Measurements from ENCODE around the gene CLCN3.
A peak's percentile ranks its signal among the peaks of the same experiment; 100 is the strongest.
"Not testable (repeated sequence)": the region's sequence is repeated elsewhere in the genome, so short reads cannot be mapped to it uniquely, and the experiment has no call there.

Gene CLCN3

GRCh38 chr4:169619958-169620879 lies at the start of gene CLCN3:
Gene CLCN3 (plus strand): TSS chr4:169620578. CDS start chr4:169635929, 15,351 bp downstream.
- peak; percentile 93 to 94 for DNase-seq

DNA sequence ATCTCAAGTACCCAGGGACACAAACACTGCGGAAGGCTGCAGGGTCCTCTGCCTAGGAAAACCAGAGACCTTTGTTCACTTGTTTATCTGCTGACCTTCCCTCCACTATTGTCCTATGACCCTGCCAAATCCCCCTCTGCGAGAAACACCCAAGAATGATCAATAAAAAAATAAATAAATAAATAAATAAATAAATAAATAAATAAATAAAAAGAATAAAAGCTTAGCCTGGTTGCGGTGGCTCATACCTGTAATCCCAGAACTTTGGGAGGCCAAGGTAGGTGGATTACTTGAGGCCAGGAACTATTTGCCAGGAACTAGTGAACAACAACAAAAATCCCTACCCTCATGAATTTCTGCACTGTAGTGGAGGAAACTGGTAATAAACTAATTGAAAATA lies 49.4 kb upstream of the CLCN3 start:
- not testable (repeated sequence) for DNase-seq

DNA sequence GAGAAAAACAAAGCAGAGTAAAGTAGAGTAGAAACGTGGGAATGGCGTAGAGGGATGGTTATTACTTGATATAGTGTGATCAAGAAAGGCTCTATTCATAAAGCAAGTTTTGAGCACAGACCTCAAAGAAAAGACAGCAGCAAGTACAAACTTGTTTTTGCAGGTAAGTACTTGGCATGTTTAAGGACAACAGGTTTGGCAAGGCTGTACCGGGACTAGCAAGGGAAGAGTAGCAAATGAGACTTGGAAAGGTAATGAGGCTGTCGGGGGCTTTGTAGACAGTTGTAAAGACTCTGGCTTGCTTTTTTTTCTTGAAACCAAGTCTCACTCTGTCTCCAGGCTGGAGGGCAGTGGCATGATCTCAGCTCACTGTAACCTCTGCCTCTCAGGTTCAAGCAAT lies 48.9 kb upstream of the CLCN3 start:
- no peak for DNase-seq

GRCh38 chr4:169573889-169574288 lies 46.5 kb upstream of the CLCN3 start:
- no peak for DNase-seq

GRCh38 chr4:169582203-169582602 lies 38.2 kb upstream of the CLCN3 start:
- DNase-seq = no peak

- DNase-seq = no peak
Observed at GRCh38 chr4:169582706-169583105, 37.7 kb upstream of the CLCN3 start.

- no peak for DNase-seq
Observed at GRCh38 chr4:169583563-169583962, 36.8 kb upstream of the CLCN3 start.

DNA sequence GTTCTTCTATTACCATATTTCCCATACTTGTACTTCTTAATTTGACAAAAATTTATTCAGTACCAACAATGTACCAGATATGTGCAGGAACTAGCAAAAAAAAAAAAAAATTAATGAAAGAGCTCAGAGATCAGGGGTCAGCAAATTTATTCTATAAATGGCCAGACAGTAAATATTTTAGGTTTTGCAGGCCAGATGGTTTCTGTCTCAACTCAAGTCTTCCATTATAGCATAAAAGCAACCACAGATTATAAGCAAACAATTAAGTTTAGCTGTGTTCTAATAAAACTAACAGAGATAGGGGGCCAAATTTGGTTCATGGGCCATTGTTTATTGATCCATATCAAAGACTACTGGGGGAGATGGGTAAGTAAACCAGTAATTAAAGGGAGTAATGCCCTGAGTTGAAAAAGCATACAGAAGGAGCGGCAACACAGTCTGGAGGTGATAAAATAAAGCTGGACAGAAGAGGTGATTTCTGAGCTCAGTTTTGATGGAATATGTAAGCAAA lies 27.3 kb upstream of the CLCN3 start:
- no peak for DNase-seq

DNA sequence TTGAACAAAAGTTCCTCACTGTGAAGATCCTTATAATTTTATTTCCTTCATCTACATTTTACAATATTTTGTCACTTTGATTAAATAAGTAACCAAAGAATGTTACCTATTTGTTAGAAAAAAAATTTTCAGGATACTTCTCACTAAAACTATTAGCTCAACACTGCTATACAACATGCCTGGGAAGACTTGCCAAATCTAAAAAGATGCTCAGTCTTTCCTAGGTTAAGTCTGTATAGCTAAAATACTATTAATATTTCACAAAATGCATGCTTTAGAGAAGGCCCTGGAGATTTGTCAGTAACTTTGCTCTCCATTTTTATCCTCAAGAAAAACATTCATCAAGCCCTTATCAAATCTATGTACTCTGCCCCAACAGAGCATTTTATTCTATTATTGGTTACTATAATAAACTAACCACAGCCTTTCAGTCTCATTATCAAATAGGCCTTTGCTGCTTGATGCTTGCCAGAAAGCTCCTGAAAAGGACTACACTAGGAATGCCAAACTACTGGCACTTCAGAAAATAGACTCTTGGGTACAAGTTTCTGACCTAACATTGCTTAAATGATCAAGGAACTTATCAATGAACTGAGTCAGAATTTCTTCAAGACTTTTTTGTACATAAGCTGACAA lies 25.7 kb upstream of the CLCN3 start:
- no peak for DNase-seq

DNA sequence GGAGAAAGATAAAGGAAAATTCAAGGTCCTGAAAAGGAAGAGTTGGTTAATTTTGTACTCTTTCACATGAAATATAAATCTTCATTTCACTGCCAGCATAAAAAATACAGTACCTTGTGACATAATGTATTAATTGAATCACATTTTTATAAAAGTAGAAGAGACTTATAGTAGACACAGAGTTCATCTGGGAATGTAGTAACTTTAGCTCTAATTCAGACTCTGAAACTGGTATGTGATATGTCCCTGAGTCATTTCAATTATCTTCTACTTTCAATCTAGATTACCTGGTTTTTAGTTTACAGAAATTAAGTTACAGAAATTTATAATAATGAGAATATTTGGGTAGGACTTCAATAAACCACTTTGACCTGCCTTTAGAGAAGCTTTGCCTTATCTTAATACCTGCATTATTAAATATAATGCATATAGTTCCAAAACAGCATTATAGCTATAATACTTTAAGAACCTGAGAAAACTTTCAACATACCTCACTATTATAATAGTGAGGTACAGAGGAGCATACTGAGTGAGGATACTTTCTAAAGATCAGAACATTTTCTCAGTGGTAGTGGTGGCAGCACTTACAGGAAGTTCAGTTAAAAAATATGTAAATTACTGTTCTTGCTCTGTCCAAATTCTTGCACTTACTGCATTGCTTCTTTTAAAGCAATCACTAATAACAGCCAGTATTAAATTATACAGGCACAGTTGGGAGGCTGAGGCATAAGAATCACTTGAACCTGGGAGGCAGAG lies 19.2 kb upstream of the CLCN3 start:
- no peak for DNase-seq

DNA sequence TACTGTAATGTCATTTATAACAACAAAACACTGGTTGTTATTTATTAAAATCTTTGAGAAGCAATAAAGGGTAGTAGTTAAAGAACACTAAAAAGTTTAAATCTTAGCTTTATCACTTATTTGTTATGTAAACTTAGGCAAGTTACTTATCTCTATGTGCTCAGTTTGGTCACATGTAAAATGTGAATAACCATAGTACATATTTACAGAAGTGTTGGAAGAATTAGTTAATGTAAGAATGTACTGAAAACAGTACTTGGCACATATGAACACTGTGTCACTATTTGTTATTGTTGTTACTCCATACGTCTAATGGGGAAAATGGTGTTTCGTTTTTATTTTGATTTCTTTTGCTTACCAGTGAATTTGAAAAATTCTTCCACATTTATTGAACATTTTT lies 17.1 kb upstream of the CLCN3 start:
- no peak for DNase-seq

DNA sequence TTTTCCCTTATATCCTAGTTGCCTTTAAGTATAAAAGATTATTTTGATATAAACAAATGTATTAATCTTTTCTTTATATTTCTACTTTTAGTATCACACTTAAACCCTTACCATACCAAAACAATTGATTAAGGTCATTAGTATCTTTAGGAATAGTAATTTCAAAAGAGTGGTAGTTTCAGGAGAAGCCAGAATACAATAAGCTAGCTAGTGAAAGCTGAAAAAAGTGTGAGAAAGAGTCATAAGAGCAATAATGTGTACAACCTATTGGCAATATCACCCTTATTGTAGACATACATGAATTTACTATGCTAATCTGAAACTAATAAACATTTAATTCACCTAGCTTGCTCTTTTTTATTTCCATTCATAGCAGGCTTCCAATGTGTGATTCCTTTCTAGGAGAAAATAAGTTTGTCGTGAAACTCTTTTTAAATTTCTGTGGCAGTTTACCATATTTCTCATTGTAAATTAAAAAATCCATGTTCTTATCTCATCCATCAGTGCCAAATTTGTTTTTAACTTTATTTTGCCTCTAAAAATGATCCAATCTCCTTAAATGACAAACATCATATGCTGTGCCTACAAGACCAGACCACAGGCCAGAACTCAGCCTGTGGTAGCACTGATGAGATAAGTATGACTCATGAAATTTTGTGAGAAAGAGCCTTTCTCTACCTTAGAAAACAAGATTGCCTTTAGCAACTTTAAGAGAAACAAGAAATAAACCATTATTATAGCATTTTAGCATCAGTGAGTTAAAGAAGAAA lies 16.1 kb upstream of the CLCN3 start:
- no peak for DNase-seq

- DNase-seq = no peak
Observed at GRCh38 chr4:169604903-169605331, 15.5 kb upstream of the CLCN3 start.

- DNase-seq = no peak
Observed at GRCh38 chr4:169611157-169611556, 9.2 kb upstream of the CLCN3 start.

DNA sequence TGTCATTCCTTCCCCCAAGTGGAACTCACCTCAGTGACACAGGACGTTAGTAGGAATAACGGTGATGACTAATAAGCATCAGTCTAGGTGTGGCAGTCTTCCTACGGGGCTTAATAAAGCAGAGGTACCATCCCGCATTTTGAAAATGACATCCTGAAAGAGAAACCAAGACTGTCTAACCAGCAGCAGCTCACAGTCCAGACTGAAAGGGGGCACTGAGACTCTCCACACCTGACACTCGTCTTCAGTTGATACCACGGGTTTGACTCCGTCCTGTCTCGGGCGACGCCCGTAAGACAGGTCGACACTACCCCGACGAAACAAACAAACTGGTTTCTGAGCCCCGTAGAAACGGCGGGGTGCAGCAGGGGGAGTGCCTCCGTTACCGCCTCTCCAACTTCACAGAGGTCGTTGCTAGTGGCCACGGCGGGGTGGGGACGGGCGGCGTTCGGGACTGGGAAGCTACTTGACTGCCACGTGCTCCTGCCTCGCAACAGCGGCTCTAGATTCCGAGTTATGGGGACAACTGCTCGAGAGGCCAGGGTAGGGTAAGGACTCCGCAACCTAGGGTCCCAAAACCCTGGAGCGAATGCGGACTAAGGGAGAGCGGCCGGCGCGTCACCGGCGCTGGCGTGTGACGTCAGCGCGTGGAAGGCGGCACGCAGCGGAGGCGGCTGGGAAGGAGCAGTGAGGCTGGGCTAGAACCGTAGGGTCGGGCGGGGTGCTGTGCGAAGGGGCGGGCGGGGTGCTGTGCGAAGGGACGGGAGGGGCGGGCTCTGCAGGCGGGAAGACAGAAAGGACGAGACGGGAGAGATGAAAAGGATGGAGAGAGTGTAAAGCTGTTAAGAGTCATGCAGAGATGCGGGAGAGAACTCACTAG lies 8.1 kb upstream of the CLCN3 start, which contains the start of gene NEK1:
NEK1 (minus strand) TSS at position 593 of the 880 bp plus-strand sequence. CDS start 9,953 bp downstream, outside the sequence.
- DNase-seq = peak; percentile 87 to 89

DNA sequence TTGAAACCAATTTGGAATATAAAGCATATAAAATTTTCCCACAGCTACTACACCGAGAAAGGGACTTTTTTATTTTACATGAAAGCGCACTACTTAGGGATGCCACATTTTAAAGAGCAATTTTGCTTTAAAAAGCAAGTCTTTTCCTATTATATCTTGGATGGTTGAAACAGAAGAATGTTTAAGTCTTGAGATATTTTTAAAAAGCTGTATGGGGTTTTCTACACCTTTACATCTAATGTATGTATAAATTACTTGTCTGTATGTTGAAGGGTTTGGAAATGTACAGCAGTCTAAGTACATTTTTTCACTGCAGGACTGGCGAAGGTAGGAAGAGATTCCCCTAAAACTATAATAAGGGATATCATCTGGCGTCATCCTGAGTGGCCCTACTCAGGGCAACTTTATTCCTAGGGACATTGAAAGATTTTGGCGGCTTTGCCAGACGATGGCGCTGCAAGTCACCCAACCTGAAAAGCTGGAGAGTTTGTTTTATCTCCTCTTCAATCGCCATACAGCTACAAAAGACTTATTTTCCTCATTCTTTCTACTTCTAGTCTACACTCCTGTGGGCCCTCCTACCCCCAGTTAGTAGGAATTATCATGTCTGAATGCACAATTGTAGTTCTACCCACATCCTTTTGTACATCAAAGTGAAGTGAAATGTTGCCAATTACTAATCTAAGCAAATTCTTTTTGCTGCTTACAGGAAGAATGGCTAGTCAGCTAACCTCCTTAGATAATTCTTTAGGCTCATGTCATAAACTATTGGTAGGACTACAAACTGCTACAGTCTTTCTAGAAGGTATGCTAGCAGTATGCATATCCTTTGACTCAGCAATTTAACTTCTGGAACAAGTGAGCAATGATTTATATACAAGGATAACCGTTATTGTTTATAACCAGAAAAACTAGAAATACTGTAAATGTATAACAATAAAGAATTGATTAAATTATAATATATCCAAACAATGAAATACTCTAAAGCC lies 7.2 kb upstream of the CLCN3 start:
- DNase-seq = peak; percentile 72 to 77

GRCh38 chr4:169615467-169616106 lies 4.8 kb upstream of the CLCN3 start:
- peak in 1 of 2 experiments; percentile 36 for DNase-seq

DNA sequence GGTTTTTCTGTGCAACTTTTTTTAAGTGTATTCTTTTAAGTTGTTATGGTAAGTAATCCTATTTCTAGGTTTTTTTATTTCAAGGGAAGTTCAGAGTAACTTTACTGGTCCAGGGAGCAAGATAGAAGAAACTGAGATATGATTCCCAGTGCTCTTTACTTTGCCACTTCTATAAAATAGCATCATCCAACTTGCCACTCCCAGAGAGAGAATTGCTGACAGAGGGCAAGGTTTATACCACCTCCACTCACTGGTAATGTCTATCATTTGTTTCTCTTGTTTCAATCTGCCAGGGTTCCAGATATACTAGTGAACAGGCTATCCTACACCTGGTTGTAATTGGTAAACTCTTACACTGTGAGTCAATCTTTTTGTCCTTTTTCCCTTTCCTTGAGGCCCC lies 3.5 kb upstream of the CLCN3 start:
- DNase-seq = no peak

DNA sequence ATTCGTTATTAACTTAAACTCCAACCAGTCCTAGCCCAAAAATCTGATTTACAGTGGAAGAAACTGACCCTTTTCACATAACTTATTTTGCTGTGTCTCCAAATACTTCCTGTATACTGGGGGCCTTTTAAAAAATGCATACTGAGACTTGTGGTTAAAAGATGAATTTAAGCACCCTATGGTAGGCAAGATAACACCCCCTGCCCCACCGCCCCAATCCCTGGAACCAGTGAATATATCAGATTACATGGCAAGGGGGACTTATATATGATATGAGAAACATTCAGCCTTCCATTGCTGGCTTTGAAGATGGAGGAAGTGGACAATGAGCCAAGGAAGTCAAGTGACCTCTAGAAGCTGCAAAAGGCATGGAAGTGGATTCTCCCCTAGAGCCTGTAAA lies 3.1 kb upstream of the CLCN3 start:
- no peak for DNase-seq

Measured in activated CD4-positive, alpha-beta T cell treated with anti-CD3 and anti-CD28 coated beads, Interleukin-2, amount 50 U/mL, for 48 hours (primary cell).